HL-60 (cell line): ENCODE results near the gene EIPR1.
"Not testable (repeated sequence)": the region's sequence is repeated elsewhere in the genome, so short reads cannot be mapped to it uniquely, and the experiment has no call there.

Source experiments
- DNase-seq, 2 experiments: peaks; one replicate each; pipeline ENCODE4 v3.0.0-alpha.2; 2010 to 2020; ENCODE audit warnings: low read depth in 1 of 2, low spot score in 1 of 2
- H3K27ac ChIP-seq: fragments of 250-450 bp; sonication (Bioruptor Pico); replicated peaks from 2 replicates; pipeline ENCODE4 v1.5.1; 2020; ENCODE audit warnings: mild to moderate bottlenecking, moderate library complexity
- H3K27me3 ChIP-seq: fragments of 250-450 bp; sonication (Bioruptor Pico); 2 replicates; pipeline ENCODE4 v1.5.1; 2021; ENCODE audit warnings: mild to moderate bottlenecking, moderate library complexity; ENCODE audit not compliant: insufficient read depth, poor library complexity, severe bottlenecking
- H3K4me3 ChIP-seq: replicated peaks from 2 replicates; pipeline ENCODE4 v1.5.1; 2011; ENCODE audit warnings: mild to moderate bottlenecking, control low read depth, low read length; ENCODE audit not compliant: insufficient read depth
- GABPA ChIP-seq: IDR thresholded peaks from 2 replicates; pipeline ENCODE4 v1.6.1; 2012; ENCODE audit warnings: low read depth
- POLR2AphosphoS5 ChIP-seq: IDR thresholded peaks from 2 replicates; pipeline ENCODE4 v1.6.1; 2012; ENCODE audit warnings: low read depth
- SPI1 ChIP-seq: IDR thresholded peaks from 2 replicates; pipeline ENCODE4 v1.6.1; 2012; ENCODE audit warnings: low read depth, mild to moderate bottlenecking, borderline replicate concordance
- TF ChIP-seq, protein P1 (sequence below): IDR thresholded peaks from 2 replicates; pipeline ENCODE4 v1.6.1; 2012; ENCODE audit warnings: low read depth; ENCODE audit not compliant: insufficient replicate concordance
- TF ChIP-seq, protein P2 (sequence below): IDR thresholded peaks from one replicate; pipeline ENCODE4 v1.5.1; 2011; ENCODE audit warnings: low read length, control low read depth, inconsistent platforms; ENCODE audit not compliant: insufficient read depth

The EIPR1 gene

DNA sequence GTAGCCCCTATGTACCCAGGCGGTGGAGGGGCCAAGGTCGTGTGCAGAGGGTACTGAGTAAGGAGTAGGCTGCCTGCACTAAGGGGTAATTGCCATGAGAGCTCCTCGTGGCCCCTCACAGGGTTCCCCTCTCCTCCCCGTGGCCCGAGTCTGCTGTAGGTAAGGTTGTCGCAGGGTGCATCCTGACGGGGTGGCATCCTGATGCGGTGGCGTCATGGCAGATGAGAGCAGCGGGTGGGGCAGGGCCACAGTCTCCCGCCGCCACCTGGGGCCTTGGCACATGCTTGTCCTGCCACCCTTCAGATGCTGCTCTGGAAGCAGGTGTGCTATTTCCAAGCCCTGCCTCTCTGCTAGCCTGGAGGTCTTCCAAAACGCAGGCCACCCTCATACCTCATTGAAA lies 89.7 kb downstream of the EIPR1 start:
- no peak overlapping the region for H3K4me3 ChIP-seq
- no peak for DNase-seq

DNA sequence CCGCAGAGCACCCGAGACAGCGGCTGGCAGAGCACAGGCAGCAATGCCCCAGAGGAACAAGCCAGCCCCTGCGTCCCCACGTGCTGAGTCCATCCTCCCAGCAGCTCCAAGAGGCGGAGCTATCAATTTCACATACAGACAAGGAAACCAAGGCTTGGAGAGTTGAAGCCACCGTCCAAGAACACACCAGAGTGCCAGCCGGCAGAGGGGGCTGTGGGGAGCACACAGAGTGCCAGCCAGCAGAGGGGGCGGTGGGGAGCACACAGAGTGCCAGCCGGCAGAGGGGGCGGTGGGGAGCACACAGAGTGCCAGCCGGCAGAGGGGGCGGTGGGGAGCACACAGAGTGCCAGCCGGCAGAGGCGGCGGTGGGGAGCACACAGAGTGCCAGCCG lies 91.0 kb downstream of the EIPR1 start:
- H3K4me3 ChIP-seq, DNase-seq, H3K27me3 ChIP-seq, H3K27ac ChIP-seq: not testable (repeated sequence)

More for the DNA sequence above, 89.7 kb downstream of the EIPR1 start:
- Histone ChIP-seq H3K27ac (no peak overlapping the region), H3K27me3 (no peaks in the 10 kb centered on the region)
- TF ChIP-seq, protein P1, sequence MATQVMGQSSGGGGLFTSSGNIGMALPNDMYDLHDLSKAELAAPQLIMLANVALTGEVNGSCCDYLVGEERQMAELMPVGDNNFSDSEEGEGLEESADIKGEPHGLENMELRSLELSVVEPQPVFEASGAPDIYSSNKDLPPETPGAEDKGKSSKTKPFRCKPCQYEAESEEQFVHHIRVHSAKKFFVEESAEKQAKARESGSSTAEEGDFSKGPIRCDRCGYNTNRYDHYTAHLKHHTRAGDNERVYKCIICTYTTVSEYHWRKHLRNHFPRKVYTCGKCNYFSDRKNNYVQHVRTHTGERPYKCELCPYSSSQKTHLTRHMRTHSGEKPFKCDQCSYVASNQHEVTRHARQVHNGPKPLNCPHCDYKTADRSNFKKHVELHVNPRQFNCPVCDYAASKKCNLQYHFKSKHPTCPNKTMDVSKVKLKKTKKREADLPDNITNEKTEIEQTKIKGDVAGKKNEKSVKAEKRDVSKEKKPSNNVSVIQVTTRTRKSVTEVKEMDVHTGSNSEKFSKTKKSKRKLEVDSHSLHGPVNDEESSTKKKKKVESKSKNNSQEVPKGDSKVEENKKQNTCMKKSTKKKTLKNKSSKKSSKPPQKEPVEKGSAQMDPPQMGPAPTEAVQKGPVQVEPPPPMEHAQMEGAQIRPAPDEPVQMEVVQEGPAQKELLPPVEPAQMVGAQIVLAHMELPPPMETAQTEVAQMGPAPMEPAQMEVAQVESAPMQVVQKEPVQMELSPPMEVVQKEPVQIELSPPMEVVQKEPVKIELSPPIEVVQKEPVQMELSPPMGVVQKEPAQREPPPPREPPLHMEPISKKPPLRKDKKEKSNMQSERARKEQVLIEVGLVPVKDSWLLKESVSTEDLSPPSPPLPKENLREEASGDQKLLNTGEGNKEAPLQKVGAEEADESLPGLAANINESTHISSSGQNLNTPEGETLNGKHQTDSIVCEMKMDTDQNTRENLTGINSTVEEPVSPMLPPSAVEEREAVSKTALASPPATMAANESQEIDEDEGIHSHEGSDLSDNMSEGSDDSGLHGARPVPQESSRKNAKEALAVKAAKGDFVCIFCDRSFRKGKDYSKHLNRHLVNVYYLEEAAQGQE, result no peak
- no peak for TF ChIP-seq SPI1
- no peak for TF ChIP-seq POLR2AphosphoS5
- no peak for TF ChIP-seq GABPA
- TF ChIP-seq, protein P2, sequence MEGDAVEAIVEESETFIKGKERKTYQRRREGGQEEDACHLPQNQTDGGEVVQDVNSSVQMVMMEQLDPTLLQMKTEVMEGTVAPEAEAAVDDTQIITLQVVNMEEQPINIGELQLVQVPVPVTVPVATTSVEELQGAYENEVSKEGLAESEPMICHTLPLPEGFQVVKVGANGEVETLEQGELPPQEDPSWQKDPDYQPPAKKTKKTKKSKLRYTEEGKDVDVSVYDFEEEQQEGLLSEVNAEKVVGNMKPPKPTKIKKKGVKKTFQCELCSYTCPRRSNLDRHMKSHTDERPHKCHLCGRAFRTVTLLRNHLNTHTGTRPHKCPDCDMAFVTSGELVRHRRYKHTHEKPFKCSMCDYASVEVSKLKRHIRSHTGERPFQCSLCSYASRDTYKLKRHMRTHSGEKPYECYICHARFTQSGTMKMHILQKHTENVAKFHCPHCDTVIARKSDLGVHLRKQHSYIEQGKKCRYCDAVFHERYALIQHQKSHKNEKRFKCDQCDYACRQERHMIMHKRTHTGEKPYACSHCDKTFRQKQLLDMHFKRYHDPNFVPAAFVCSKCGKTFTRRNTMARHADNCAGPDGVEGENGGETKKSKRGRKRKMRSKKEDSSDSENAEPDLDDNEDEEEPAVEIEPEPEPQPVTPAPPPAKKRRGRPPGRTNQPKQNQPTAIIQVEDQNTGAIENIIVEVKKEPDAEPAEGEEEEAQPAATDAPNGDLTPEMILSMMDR, result no peak

DNA sequence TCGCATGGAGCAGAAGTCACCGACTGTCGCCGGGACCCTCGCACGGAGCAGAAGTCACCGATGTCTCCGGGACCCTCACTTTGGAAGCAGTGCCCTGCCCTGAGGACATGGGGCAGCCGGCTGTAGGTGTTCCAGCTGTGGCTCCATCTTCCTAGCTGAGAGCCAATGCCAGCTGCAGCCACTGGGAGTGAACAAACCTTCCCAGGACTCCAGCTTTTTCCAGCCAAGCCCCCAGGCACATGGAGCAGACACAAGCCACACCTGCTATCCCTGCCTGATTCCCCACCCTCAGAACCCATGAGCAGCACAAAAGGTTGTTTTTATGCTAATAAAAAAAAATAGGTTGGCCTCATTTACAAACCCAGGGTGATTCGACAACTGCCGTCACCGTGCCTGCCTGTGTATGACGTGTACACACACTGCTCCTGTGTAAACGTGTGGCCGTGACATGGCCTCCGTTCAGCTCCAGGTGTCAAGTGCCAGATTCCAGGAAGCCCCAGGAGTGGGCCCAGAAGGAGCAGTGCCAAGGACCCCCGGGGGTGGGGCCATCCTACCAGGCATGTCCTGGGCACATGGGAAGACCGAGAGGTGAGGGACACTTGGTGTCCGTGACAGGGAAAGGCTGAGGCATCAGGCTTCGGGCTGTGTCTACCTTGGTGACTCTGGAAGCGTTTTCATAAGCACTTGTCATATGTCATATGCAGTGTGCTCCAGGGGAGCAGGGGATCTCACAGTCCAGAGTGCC lies 91.5 kb downstream of the EIPR1 start:
- TF ChIP-seq SPI1, result no peak
- DNase-seq, result no peak
- H3K27me3 ChIP-seq, result no peaks in the 10 kb centered on the region
- no peak overlapping the region for H3K27ac ChIP-seq
- H3K4me3 ChIP-seq, result no peak overlapping the region

DNA sequence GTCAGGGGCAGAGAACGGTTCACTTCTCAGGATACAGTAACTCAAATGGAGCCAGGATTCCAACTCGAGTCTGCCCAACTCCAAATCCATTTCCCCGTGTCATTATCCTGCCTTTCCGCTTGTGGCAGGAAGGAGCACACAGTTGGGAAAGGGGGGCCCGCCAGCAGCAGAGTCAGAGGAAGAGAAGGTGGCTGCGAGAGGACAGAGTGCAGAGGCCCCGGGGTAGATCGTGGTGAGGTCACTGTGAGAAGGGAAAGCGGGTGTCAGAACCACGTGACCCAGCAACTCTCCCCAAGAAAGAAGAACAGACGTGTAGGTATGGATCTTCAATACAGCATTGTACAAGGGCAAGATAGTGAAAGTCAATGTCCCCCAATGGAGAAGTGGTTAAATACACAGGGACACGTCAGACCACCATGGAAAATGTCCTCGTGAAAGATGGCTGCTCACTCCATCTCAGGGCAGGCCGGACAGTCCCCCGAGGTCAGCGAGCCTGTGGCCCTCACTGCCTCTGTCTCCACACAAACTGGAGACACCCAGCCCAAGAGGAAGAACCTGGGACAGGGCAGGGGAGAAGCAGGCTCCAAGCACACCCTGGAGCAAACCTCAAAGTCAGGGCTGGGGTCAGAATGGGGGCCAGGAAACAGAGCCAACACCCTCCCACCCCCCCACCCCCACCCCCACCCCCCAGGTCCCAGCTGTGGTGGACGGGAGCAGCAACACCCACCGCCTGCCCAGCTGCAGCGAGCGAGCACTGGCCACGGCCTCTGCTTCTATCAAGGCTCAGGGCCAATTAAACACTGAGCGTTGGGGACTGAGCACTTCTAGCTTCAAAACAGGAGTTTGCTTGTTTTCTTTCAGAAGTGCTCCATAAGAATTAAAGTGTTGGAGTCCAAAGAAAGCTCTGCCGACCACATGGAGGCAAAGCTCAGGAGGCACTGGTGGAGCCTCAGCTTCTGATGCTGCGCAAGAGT lies 92.7 kb downstream of the EIPR1 start:
- no peaks in the 10 kb centered on the region for H3K27me3 ChIP-seq
- TF ChIP-seq GABPA (no peak), POLR2AphosphoS5 (no peak), SPI1 (no peak)
- TF ChIP-seq, protein P2, result no peak
- TF ChIP-seq, protein P1, result no peak
- no peak for DNase-seq
- no peak overlapping the region for H3K4me3 ChIP-seq
- no peak overlapping the region for H3K27ac ChIP-seq

DNA sequence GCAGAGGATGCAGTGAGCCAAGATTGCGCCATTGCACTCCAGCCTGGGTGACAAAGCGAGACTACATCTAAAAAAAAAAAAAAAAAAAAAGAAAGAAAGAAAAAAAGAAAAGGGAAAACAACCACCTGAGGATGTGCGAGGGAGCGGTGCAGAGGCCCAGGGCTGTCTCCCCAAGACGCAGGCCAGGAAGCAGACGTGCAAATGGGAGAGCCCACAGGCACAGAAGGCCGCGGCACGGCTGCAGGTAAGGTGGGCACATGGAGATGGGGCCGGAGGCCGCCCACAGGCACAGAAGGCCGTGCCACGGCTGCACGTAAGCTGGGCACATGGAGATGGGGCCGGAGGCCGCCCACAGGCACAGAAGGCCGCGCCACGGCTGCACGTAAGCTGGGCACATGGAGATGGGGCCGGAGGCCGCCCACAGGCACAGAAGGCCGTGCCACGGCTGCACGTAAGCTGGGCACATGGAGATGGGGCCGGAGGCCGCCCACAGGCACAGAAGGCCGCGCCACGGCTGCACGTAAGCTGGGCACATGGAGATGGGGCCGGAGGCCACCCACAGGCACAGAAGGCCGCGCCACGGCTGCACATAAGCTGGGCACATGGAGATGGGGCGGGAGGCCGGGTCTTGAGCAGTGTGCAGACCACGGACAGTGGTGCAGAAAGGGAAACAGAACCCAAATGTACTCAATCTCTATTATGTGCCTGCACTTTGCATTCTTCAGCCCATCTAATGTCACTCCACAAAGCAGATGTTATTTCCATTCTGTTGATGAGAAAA lies 93.6 kb downstream of the EIPR1 start:
- not testable (repeated sequence) for H3K27ac ChIP-seq, H3K4me3 ChIP-seq, H3K27me3 ChIP-seq, DNase-seq
